GM12878 (cell line): ENCODE results near the gene PLB1. TPM values are rescaled to one million over a fixed set of nuclear protein-coding genes. Genes with fewer than 3 reads are reported as not detected.

ENCODE experiments used
- ATAC-seq: fragments of 200-7000 bp; cut with Tn5 transposase; 3 replicates; pipeline ENCODE4 v1.9.1; 2020; ENCODE audit warnings: mild to moderate bottlenecking, moderate library complexity
- BruUV-seq: library from RNA; stranded (reverse); fragments of 400-500 nt; replicated peaks from 2 replicates; lab custom pipeline; 2021; lab: Mats Ljungman, UMichigan
- CTCF ChIA-PET: fragments of 300-600 bp; sonication (Branson Sonifier 250); formaldehyde crosslinking; extraction: SDS; loops from one replicate; lab custom pipeline; 2021; ENCODE audit warnings: inconsistent platforms; lab: Yijun Ruan, JAX
- POLR2A ChIA-PET: fragments of 350-600 bp; formaldehyde crosslinking; extraction: SDS; loops from one replicate; lab custom pipeline; 2021; ENCODE audit warnings: inconsistent platforms; lab: Charles Lee
- RAD21 ChIA-PET: fragments of 300-600 bp; sonication (Branson Sonifier 250); formaldehyde crosslinking; loops from one replicate; lab custom pipeline; 2023; ENCODE audit warnings: antibody characterized with exemption; ENCODE audit not compliant: unreplicated experiment; lab: Charles Lee
- SMC1A ChIA-PET: fragments of 300-600 bp; sonication (Branson Sonifier 250); formaldehyde crosslinking; loops from one replicate; lab custom pipeline; 2023; ENCODE audit not compliant: unreplicated experiment, uncharacterized antibody; lab: Charles Lee
- DNase-seq: peaks from one replicate; pipeline ENCODE4 v3.0.0-alpha.2; 2011; ENCODE audit warnings: low read depth, low spot score
- FAIRE-seq: peaks from 3 replicates; lab custom pipeline; 2011; peaks lifted over from hg19 to GRCh38; lab: Jason Lieb, UNC
- H2AFZ ChIP-seq: 2 replicates; pipeline ENCODE4 v1.6.0; 2011; ENCODE audit warnings: low read depth, low read length, control low read depth; ENCODE audit not compliant: control insufficient read depth
- H3K27ac ChIP-seq: 2 replicates; pipeline ENCODE4 v1.5.1; 2011; ENCODE audit warnings: control low read depth; ENCODE audit not compliant: control insufficient read depth, insufficient read depth
- H3K27me3 ChIP-seq, 2 experiments: replicated peaks in 1 of 2; 2 replicates each; pipeline versions ENCODE4 v1.6.0 to v1.6.1; 2011; ENCODE audit warnings: low read length in 1 of 2; ENCODE audit not compliant: control insufficient read depth in 2 of 2, insufficient read depth in 2 of 2
- H3K36me3 ChIP-seq, 2 experiments: 2 replicates each; pipeline ENCODE4 v1.5.1; 2011; ENCODE audit warnings: low read length in 1 of 2; ENCODE audit not compliant: control insufficient read depth in 2 of 2, insufficient read depth in 2 of 2
- H3K4me1 ChIP-seq: 2 replicates; pipeline ENCODE4 v1.6.1; 2011; ENCODE audit warnings: mild to moderate bottlenecking, low read length, moderate library complexity, mixed read lengths; ENCODE audit not compliant: control insufficient read depth, insufficient read depth
- H3K4me2 ChIP-seq: 2 replicates; pipeline ENCODE4 v1.6.0; 2011; ENCODE audit warnings: control low read depth; ENCODE audit not compliant: control insufficient read depth, insufficient read depth
- H3K4me3 ChIP-seq: fragments of 200-600 bp; sonication (generic); 2 replicates; pipeline ENCODE4 v1.5.1; 2016
- H3K79me2 ChIP-seq: 2 replicates; pipeline ENCODE4 v1.6.0; 2011; ENCODE audit warnings: low read length; ENCODE audit not compliant: control insufficient read depth, insufficient read depth
- H3K9ac ChIP-seq: 2 replicates; pipeline ENCODE4 v1.8.0; 2011; ENCODE audit warnings: low read length, control low read depth, mixed read lengths; ENCODE audit not compliant: control insufficient read depth, insufficient read depth
- H3K9me3 ChIP-seq: replicated peaks from 3 replicates; pipeline ENCODE4 v1.5.1; 2011; ENCODE audit warnings: mild to moderate bottlenecking, low read length; ENCODE audit not compliant: control insufficient read depth, insufficient read depth
- H4K20me1 ChIP-seq: 2 replicates; pipeline ENCODE4 v1.6.0; 2011; ENCODE audit not compliant: control insufficient read depth, insufficient read depth
- CEBPB ChIP-seq, 2 experiments: fragments of 150-350 bp in 1 of 2; IDR thresholded peaks; 2 replicates each; pipeline ENCODE4 v1.6.1; 2012 to 2014; ENCODE audit warnings: low read depth in 2 of 2, low read length in 2 of 2, borderline replicate concordance in 1 of 2, inconsistent platforms in 1 of 2
- ELK1 ChIP-seq: IDR thresholded peaks from 2 replicates; pipeline ENCODE4 v1.6.1; 2012; ENCODE audit warnings: low read depth, low read length, improper control_type of control experiment
- JUNB ChIP-seq: IDR thresholded peaks from 2 replicates; pipeline ENCODE4 v1.6.1; 2016; ENCODE audit warnings: antibody characterized with exemption, mild to moderate bottlenecking
- KAT2A ChIP-seq: conservative IDR thresholded peaks from 2 replicates; pipeline ENCODE4 v1.6.1; 2011; ENCODE audit warnings: low read depth, low read length; ENCODE audit not compliant: control insufficient read depth
- LARP7 ChIP-seq: fragments of 450-650 bp; IDR thresholded peaks from 2 replicates; pipeline ENCODE4 v1.6.1; 2017; ENCODE audit warnings: mild to moderate bottlenecking
- NFIC ChIP-seq: IDR thresholded peaks from 2 replicates; pipeline ENCODE4 v1.6.1; 2012; ENCODE audit warnings: low read depth, mild to moderate bottlenecking, inconsistent platforms, low read length, moderate library complexity
- NFYB ChIP-seq: IDR thresholded peaks from 2 replicates; pipeline ENCODE4 v1.6.1; 2011; ENCODE audit warnings: low read depth, mild to moderate bottlenecking, low read length, improper control_type of control experiment, moderate library complexity; ENCODE audit not compliant: insufficient read depth
- NR2C2 ChIP-seq: IDR thresholded peaks from 2 replicates; pipeline ENCODE4 v1.6.1; 2011; ENCODE audit warnings: borderline replicate concordance, low read depth; ENCODE audit not compliant: control insufficient read depth, insufficient read length
- POLR2AphosphoS5 ChIP-seq: IDR thresholded peaks from 2 replicates; pipeline ENCODE4 v1.6.1; 2011; ENCODE audit warnings: mild to moderate bottlenecking, low read length, inconsistent platforms
- RBBP5 ChIP-seq: fragments of 200-600 bp; sonication (generic); conservative IDR thresholded peaks from 2 replicates; pipeline ENCODE4 v1.6.1; 2016
- RCOR1 ChIP-seq: conservative IDR thresholded peaks from 2 replicates; pipeline ENCODE4 v1.6.1; 2012; ENCODE audit warnings: low read depth, low read length, improper control_type of control experiment
- SRF ChIP-seq, 2 experiments: IDR thresholded peaks; 2 replicates each; pipeline ENCODE4 v1.6.1; 2011; ENCODE audit warnings: low read depth in 2 of 2, low read length in 2 of 2, mild to moderate bottlenecking in 1 of 2, moderate library complexity in 1 of 2
- ZBTB33 ChIP-seq: fragments of 450-650 bp; IDR thresholded peaks from 2 replicates; pipeline ENCODE4 v1.6.1; 2017; ENCODE audit warnings: mild to moderate bottlenecking
- ZNF384 ChIP-seq: IDR thresholded peaks from 2 replicates; pipeline ENCODE4 v1.6.1; 2012; ENCODE audit warnings: low read depth, mild to moderate bottlenecking, low read length, improper control_type of control experiment, borderline replicate concordance
- WGBS: methylation state at CpG from one replicate; pipeline ENCODE4 v1.1.6; 2016; ENCODE audit warnings: low lambda C conversion rate; ENCODE audit not compliant: insufficient replicate concordance, insufficient coverage; ENCODE audit errors: missing lambda C conversion rate; 5-methylcytosine and 5-hydroxymethylcytosine counted together
- in situ Hi-C: fragments of 300-500 bp; cut with MboI; formaldehyde crosslinking; loops from 9 replicates; pipeline ENCODE4 v1.14.3; 2018; ENCODE audit warnings: mixed read lengths
- intact Hi-C: fragments of 100-400 bp; cut with micrococcal nuclease; formaldehyde crosslinking; loops from one replicate; pipeline ENCODE4 v1.14.2; 2022; ENCODE audit not compliant: unreplicated experiment
- polyA plus RNA-seq, 11 experiments: library from polyadenylated mRNA; depleted of rRNA in 4 of 11; unstranded in 6 of 11; stranded (reverse) in 5 of 11; fragments of >200 nt; fragmentation: Nextera tagmentation in 4 of 11; fragmentation: Illumina TruSeq in 1 of 11; extraction: Ambion mirVana in 4 of 11; extraction: Trizol in 1 of 11; gene quantifications; 1 replicate in 1 of 11; 2 replicates in 10 of 11; pipeline versions ENCODE4 v1.2.1 to v1.2.3, GENCODE V29; 2011 to 2016; ENCODE audit warnings: inconsistent platforms in 2 of 11, missing spikeins in 2 of 11, low read depth in 1 of 11
- total RNA-seq, 4 experiments: library from RNA; depleted of rRNA in 3 of 4; stranded (reverse); fragments of >200 nt in 3 of 4; fragmentation: Illumina TruSeq in 1 of 4; extraction: Trizol in 1 of 4; gene quantifications; 2 replicates each; pipeline versions ENCODE4 v1.2.1 to v1.2.3, GENCODE V29; 2013 to 2021

The PLB1 gene
- total and polyA plus RNA-seq, 10 of the 15 experiments (the other 5 are each of a cell fraction or from before 2014, with no cell fraction given) = 0.03 to 0.49 (median 0.28) TPM

- H3K79me2 ChIP-seq = no peaks in the 10 kb centered on the region
- RAD21 ChIA-PET = no interaction called here
- no peak overlapping the region for H3K4me2 ChIP-seq
- BruUV-seq = no TSS peak
- FAIRE-seq (no peak), DNase-seq (no peak), ATAC-seq (no peak)
- intact Hi-C loops (no loop called here), in situ Hi-C loops (no loop called here)
- no peak overlapping the region for H2AFZ ChIP-seq
- 0% methylated on average over 4 of the region's 4 CpGs for WGBS
- H4K20me1 ChIP-seq = no peaks in the 10 kb centered on the region
- SMC1A ChIA-PET = no interaction called here
- H3K4me3 ChIP-seq = no peak overlapping the region
- no peak overlapping the region for H3K27ac ChIP-seq
- peaks cover 0 to 1% of the 10 kb centered on the region in 2 experiments; a peak in 2 of 4 replicates for H3K27me3 ChIP-seq
- no peak for TF ChIP-seq RBBP5
- no peak for TF ChIP-seq NFIC
- TF ChIP-seq LARP7 = no peak
- no peak for TF ChIP-seq KAT2A
- H3K36me3 ChIP-seq = no peaks in the 10 kb centered on the region
- CTCF ChIA-PET = no interaction called here
- POLR2A ChIA-PET = no interaction called here
- no peaks in the 10 kb centered on the region for H3K9me3 ChIP-seq
- no peak overlapping the region for H3K9ac ChIP-seq
- H3K4me1 ChIP-seq = no peaks in the 10 kb centered on the region
These were observed 921 bp downstream of the PLB1 start for GRCh38 chr2:28496781-28497180.

- Histone ChIP-seq H3K4me1 (no peaks in the 10 kb centered on the region), H2AFZ (no peak overlapping the region), H3K27me3 (peaks cover 0 to 1% of the 10 kb centered on the region in 2 experiments; a peak in 2 of 4 replicates), H3K4me3 (no peak overlapping the region), H3K36me3 (no peaks in the 10 kb centered on the region), H3K4me2 (no peak overlapping the region), H3K27ac (no peak overlapping the region), H3K79me2 (no peaks in the 10 kb centered on the region), H3K9ac (no peak overlapping the region), H4K20me1 (no peaks in the 10 kb centered on the region), H3K9me3 (no peaks in the 10 kb centered on the region)
- POLR2A ChIA-PET = no interaction called here
- in situ Hi-C loops = no loop called here
- CTCF ChIA-PET = no interaction called here
- FAIRE-seq (no peak), DNase-seq (no peak), ATAC-seq (no peak)
- 66% methylated on average over 3 of the region's 3 CpGs for WGBS
- BruUV-seq = no TSS peak
- intact Hi-C loops = no loop called here
- RAD21 ChIA-PET = no interaction called here
- SMC1A ChIA-PET = no interaction called here
- TF ChIP-seq SRF (IDR thresholded peaks at IDR 0.05; ENCODE audit: low read depth in 2 of 2, low read length in 2 of 2) = no peak
- TF ChIP-seq ELK1 = no peak
- TF ChIP-seq ZNF384 = no peak
- no peak for TF ChIP-seq POLR2AphosphoS5
- TF ChIP-seq ZBTB33 = no peak
- TF ChIP-seq NFIC = no peak
- no peak for TF ChIP-seq NR2C2
- TF ChIP-seq CEBPB (IDR thresholded peaks at IDR 0.05; ENCODE audit: borderline replicate concordance in 1 of 2, low read depth in 2 of 2, low read length in 2 of 2) = no peak
- TF ChIP-seq NFYB = no peak
- TF ChIP-seq RCOR1 = no peak
- TF ChIP-seq JUNB = no peak
These were observed 1.3 kb downstream of the PLB1 start for GRCh38 chr2:28497206-28497605.
